Hematopoietic multipotent progenitor cell treated with erythropoietin and hydrocortisone succinate and interleukin-3 and kit ligand, for 17 days (in vitro differentiated cells): Measurements from ENCODE around the gene STK32B.

Experiments
- DNase-seq: peaks from one replicate; pipeline ENCODE4 v3.0.0-alpha.2; 2015; ENCODE audit warnings: low spot score

Gene STK32B

GRCh38 chr4:5471206-5471605 is 419.9 kb downstream of the STK32B start:
- DNase-seq: no peak

GRCh38 chr4:5471691-5472090 is 420.4 kb downstream of the STK32B start:
- no peak for DNase-seq

GRCh38 chr4:5472160-5472591 is 420.9 kb downstream of the STK32B start:
- no peak for DNase-seq

GRCh38 chr4:5473125-5473524 is 421.8 kb downstream of the STK32B start:
- no peak for DNase-seq

GRCh38 chr4:5474756-5475155 is 423.5 kb downstream of the STK32B start:
- no peak for DNase-seq

GRCh38 chr4:5477613-5478012 is 426.3 kb downstream of the STK32B start:
- DNase-seq: no peak

GRCh38 chr4:5478169-5478568 is 426.9 kb downstream of the STK32B start:
- DNase-seq: no peak

GRCh38 chr4:5478697-5479096 is 427.4 kb downstream of the STK32B start:
- DNase-seq: no peak

- DNase-seq: no peak
Measured at GRCh38 chr4:5479518-5480060, 428.3 kb downstream of the STK32B start.

GRCh38 chr4:5488413-5488812 is 437.1 kb downstream of the STK32B start:
- DNase-seq: no peak

GRCh38 chr4:5489260-5489659 is 438.0 kb downstream of the STK32B start:
- no peak for DNase-seq

GRCh38 chr4:5497489-5497888 is 446.2 kb downstream of the STK32B start:
- DNase-seq: no peak

- no peak for DNase-seq
Measured at GRCh38 chr4:5500165-5500564, 448.9 kb downstream of the STK32B start.

- no peak for DNase-seq
Measured at GRCh38 chr4:5503336-5503936, 452.2 kb downstream of the STK32B start.

- no peak for DNase-seq
Measured at GRCh38 chr4:5504486-5504885, 453.2 kb downstream of the STK32B start.

GRCh38 chr4:5510504-5510903 is 459.2 kb downstream of the STK32B start:
- no peak for DNase-seq

GRCh38 chr4:5511791-5512190 is 460.5 kb downstream of the STK32B start:
- DNase-seq: no peak

- no peak for DNase-seq
Measured at GRCh38 chr4:5515646-5516045, 464.4 kb downstream of the STK32B start.

GRCh38 chr4:5517372-5517771 is 466.1 kb downstream of the STK32B start:
- DNase-seq: no peak

GRCh38 chr4:5524446-5525299 is 473.4 kb downstream of the STK32B start:
- DNase-seq: no peak

GRCh38 chr4:5526080-5526846 is 475.0 kb downstream of the STK32B start:
- DNase-seq: no peak

- DNase-seq: no peak
Measured at GRCh38 chr4:5527211-5527610, 475.9 kb downstream of the STK32B start.

GRCh38 chr4:5528031-5528436 is 476.8 kb downstream of the STK32B start:
- no peak for DNase-seq
